Measurements from ENCODE around the gene ASS1.

- TF ChIP-seq CTCF (IDR thresholded peaks at IDR 0.05): peak in 2 of 6 experiments; percentile 9 to 19
- no peak for TF ChIP-seq POLR2A (IDR thresholded peaks at IDR 0.05)
These were observed 27.2 kb upstream of the ASS1 start for GRCh38 chr9:130417602-130418001.

Measured in Peyer's patch (tissue), 4 donors.